Measurements from ENCODE around the gene OR2D3.
"Not testable (repeated sequence)": the region's sequence is repeated elsewhere in the genome, so short reads cannot be mapped to it uniquely, and the experiment has no call there.

Gene OR2D3

GRCh38 chr11:6926208-6927029 lies 5.6 kb downstream of the OR2D3 start, which contains the start of gene ZNF215:
TSS of gene ZNF215 (plus strand) at chr11:6926426. CDS start at chr11:6932273, 5,847 bp downstream.
- in situ Hi-C loops (cut with MboI; ENCODE audit: low pct_unique_long_range_greater_than_20kb, low sequenced_read_pairs), result no loop called here
- DNase-seq, result peak; percentile 85

- DNase-seq, result peak; percentile 32
- in situ Hi-C loops (cut with MboI; ENCODE audit: low pct_unique_long_range_greater_than_20kb, low sequenced_read_pairs), result no loop called here
These were observed 6.3 kb downstream of the OR2D3 start for GRCh38 chr11:6927030-6927617.

- in situ Hi-C loops (cut with MboI; ENCODE audit: low pct_unique_long_range_greater_than_20kb, low sequenced_read_pairs), result no loop called here
These were observed 8.1 kb downstream of the OR2D3 start for GRCh38 chr11:6928916-6929315.

GRCh38 chr11:6931146-6931713 lies 10.4 kb downstream of the OR2D3 start:
- no peak for DNase-seq
- in situ Hi-C loops (cut with MboI; ENCODE audit: low pct_unique_long_range_greater_than_20kb, low sequenced_read_pairs), result no loop called here

More at GRCh38 chr11:6928916-6929315, 8.1 kb downstream of the OR2D3 start:
- DNase-seq, result no peak

GRCh38 chr11:6932145-6932544 lies 11.3 kb downstream of the OR2D3 start:
- in situ Hi-C loops (cut with MboI; ENCODE audit: low pct_unique_long_range_greater_than_20kb, low sequenced_read_pairs), result no loop called here
- DNase-seq, result no peak

- DNase-seq, result peak; percentile 38
- in situ Hi-C loops (cut with MboI; ENCODE audit: low pct_unique_long_range_greater_than_20kb, low sequenced_read_pairs), result no loop called here
These were observed 21.2 kb downstream of the OR2D3 start for GRCh38 chr11:6941970-6942369.

GRCh38 chr11:6943131-6943530 lies 22.3 kb downstream of the OR2D3 start:
- no peak for DNase-seq
- in situ Hi-C loops (cut with MboI; ENCODE audit: low pct_unique_long_range_greater_than_20kb, low sequenced_read_pairs), result no loop called here

- DNase-seq; in situ Hi-C loops (cut with MboI; ENCODE audit: low pct_unique_long_range_greater_than_20kb, low sequenced_read_pairs): not testable (repeated sequence)
These were observed 33.4 kb downstream of the OR2D3 start for GRCh38 chr11:6954248-6954647.

- in situ Hi-C loops (cut with MboI; ENCODE audit: low pct_unique_long_range_greater_than_20kb, low sequenced_read_pairs), result no loop called here
These were observed 41.3 kb downstream of the OR2D3 start for GRCh38 chr11:6962141-6962540.

GRCh38 chr11:6962673-6963072 lies 41.9 kb downstream of the OR2D3 start:
- in situ Hi-C loops (cut with MboI; ENCODE audit: low pct_unique_long_range_greater_than_20kb, low sequenced_read_pairs), result no loop called here
- no peak for DNase-seq

More at GRCh38 chr11:6962141-6962540, 41.3 kb downstream of the OR2D3 start:
- no peak for DNase-seq

- no peak for DNase-seq
- in situ Hi-C loops (cut with MboI; ENCODE audit: low pct_unique_long_range_greater_than_20kb, low sequenced_read_pairs), result no loop called here
These were observed 48.0 kb downstream of the OR2D3 start for GRCh38 chr11:6968816-6969215.

GRCh38 chr11:6969854-6970253 lies 49.1 kb downstream of the OR2D3 start:
- DNase-seq; in situ Hi-C loops (cut with MboI; ENCODE audit: low pct_unique_long_range_greater_than_20kb, low sequenced_read_pairs): not testable (repeated sequence)

Measured in KBM-7 (cell line).